Ovary (tissue), 3 donors: ENCODE data around the gene GDF2.

Source experiments
- EP300 ChIP-seq: sonication (generic); formaldehyde crosslinking; IDR thresholded peaks from one replicate; pipeline ENCODE4 v1.6.1; 2017; ENCODE audit warnings: antibody characterized with exemption
- POLR2A ChIP-seq: fragments of 450-650 bp; IDR thresholded peaks from one replicate; pipeline ENCODE4 v1.6.1; 2017; ENCODE audit warnings: antibody characterized with exemption, mild to moderate bottlenecking, moderate library complexity
- TF ChIP-seq, protein P1 (sequence below), 3 donors: fragments of 450-650 bp in 2 of 3; fragments of 200-600 bp in 1 of 3; IDR thresholded peaks; one replicate each; pipeline versions ENCODE4 v1.5.1 to v1.8.0; 2016 to 2022; ENCODE audit warnings: antibody characterized with exemption in 3 of 3, mild to moderate bottlenecking in 1 of 3
- donor health status: DM: no; HTN: no; CAD: no.

DNA sequence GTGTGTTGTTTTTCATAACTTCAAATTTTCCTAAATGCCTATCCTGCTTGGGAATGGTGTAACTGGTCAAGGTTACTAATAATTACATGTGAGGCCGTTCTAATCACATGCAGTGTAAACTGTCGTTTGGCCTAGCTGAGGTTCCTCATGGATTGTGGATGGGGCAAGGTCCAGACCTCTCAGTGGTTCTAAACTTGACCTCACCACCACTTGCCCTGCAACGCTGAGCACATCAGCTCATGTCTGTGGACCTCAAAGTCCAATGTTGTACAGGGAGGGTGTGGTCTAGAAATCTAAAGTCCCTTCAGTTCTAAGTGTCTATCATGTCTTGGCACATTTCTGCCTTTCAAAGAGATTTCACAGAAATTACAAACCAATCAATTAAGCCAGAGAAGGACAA is 41.5 kb downstream of the GDF2 start:
- no peak for TF ChIP-seq EP300
- TF ChIP-seq, protein P1, sequence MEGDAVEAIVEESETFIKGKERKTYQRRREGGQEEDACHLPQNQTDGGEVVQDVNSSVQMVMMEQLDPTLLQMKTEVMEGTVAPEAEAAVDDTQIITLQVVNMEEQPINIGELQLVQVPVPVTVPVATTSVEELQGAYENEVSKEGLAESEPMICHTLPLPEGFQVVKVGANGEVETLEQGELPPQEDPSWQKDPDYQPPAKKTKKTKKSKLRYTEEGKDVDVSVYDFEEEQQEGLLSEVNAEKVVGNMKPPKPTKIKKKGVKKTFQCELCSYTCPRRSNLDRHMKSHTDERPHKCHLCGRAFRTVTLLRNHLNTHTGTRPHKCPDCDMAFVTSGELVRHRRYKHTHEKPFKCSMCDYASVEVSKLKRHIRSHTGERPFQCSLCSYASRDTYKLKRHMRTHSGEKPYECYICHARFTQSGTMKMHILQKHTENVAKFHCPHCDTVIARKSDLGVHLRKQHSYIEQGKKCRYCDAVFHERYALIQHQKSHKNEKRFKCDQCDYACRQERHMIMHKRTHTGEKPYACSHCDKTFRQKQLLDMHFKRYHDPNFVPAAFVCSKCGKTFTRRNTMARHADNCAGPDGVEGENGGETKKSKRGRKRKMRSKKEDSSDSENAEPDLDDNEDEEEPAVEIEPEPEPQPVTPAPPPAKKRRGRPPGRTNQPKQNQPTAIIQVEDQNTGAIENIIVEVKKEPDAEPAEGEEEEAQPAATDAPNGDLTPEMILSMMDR (IDR thresholded peaks at IDR 0.05) = no peak
- TF ChIP-seq POLR2A = no peak
